Activated gamma-delta T cell treated with Interleukin-2 at 50 U/mL for 16 hours (primary cell): ENCODE measurements around the gene NAPA.

Experiments used
- DNase-seq: peaks from one replicate; pipeline ENCODE4 v3.0.0-alpha.2; 2020

The NAPA gene

GRCh38 chr19:47521473-47522180 is 6.8 kb upstream of the NAPA start:
- DNase-seq = no peak

- no peak for DNase-seq
Observed at GRCh38 chr19:47520839-47521238, 6.0 kb upstream of the NAPA start.

GRCh38 chr19:47520343-47520806 is 5.5 kb upstream of the NAPA start:
- DNase-seq = no peak

- DNase-seq = no peak
Observed at GRCh38 chr19:47518854-47519253, 4.0 kb upstream of the NAPA start.

- DNase-seq = peak; percentile 50
Observed at GRCh38 chr19:47518139-47518538, 3.3 kb upstream of the NAPA start.

- no peak for DNase-seq
Observed at GRCh38 chr19:47514151-47514868, 553 bp downstream of the NAPA start.

- DNase-seq = no peak
Observed at GRCh38 chr19:47512948-47513319, 1.9 kb downstream of the NAPA start.

- DNase-seq = no peak
Observed at GRCh38 chr19:47512183-47512947, 2.5 kb downstream of the NAPA start.

- no peak for DNase-seq
Observed at GRCh38 chr19:47511681-47512080, 3.2 kb downstream of the NAPA start.

GRCh38 chr19:47511128-47511517 is 3.7 kb downstream of the NAPA start:
- DNase-seq = no peak

- no peak for DNase-seq
Observed at GRCh38 chr19:47510516-47511127, 4.2 kb downstream of the NAPA start.

GRCh38 chr19:47509973-47510372 is 4.9 kb downstream of the NAPA start:
- DNase-seq = no peak

GRCh38 chr19:47509170-47509847 is 5.6 kb downstream of the NAPA start:
- DNase-seq = no peak

GRCh38 chr19:47508721-47509120 is 6.1 kb downstream of the NAPA start:
- DNase-seq = no peak

GRCh38 chr19:47507924-47508553 is 6.8 kb downstream of the NAPA start:
- no peak for DNase-seq

- no peak for DNase-seq
Observed at GRCh38 chr19:47507012-47507411, 7.9 kb downstream of the NAPA start.

- DNase-seq = no peak
Observed at GRCh38 chr19:47506459-47506858, 8.4 kb downstream of the NAPA start.

GRCh38 chr19:47505506-47505905 is 9.4 kb downstream of the NAPA start:
- DNase-seq = no peak

GRCh38 chr19:47503826-47504150 is 11.1 kb downstream of the NAPA start:
- DNase-seq = no peak

GRCh38 chr19:47503130-47503825 is 11.6 kb downstream of the NAPA start:
- DNase-seq = no peak
